Adrenal gland (tissue), 12 donors: ENCODE data around the gene EPHA3. TPM values are rescaled to one million over a fixed set of nuclear protein-coding genes. Genes with fewer than 3 reads are reported as not detected.

Experiments used
- DNase-seq, 7 donors: peaks; one replicate each; pipeline ENCODE4 v3.0.0-alpha.2; 2019 to 2020
- H3K27ac ChIP-seq, 5 donors: fragments of 200-600 bp; sonication (generic) in 4 of 5; 1 replicate in 3 of 5; 2 replicates in 2 of 5; pipeline versions ENCODE4 v1.5.1 to v1.8.0; 2016 to 2020; ENCODE audit warnings: mild to moderate bottlenecking in 1 of 5
- H3K27me3 ChIP-seq: fragments of 200-600 bp; 2 replicates; pipeline ENCODE4 v1.8.0; 2021
- H3K36me3 ChIP-seq, 2 donors: fragments of 200-600 bp; replicated peaks in 1 of 2; 1 replicate in 1 of 2; 2 replicates in 1 of 2; pipeline versions ENCODE4 v1.5.1 to v1.8.0; 2018 to 2022
- H3K4me1 ChIP-seq, 2 donors: fragments of 200-600 bp; replicated peaks in 1 of 2; 1 replicate in 1 of 2; 2 replicates in 1 of 2; pipeline versions ENCODE4 v1.5.1 to v1.8.0; 2018 to 2021
- H3K4me3 ChIP-seq, 4 donors: fragments of 200-600 bp; sonication (generic) in 3 of 4; one replicate each; pipeline ENCODE4 v1.5.1; 2016 to 2018
- H3K9me3 ChIP-seq, 3 donors: fragments of 200-600 bp; sonication (generic) in 1 of 3; replicated peaks in 1 of 3; 1 replicate in 2 of 3; 2 replicates in 1 of 3; pipeline versions ENCODE4 v1.5.1 to v1.8.0; 2016 to 2021
- POLR2A ChIP-seq, 2 donors: fragments of 450-650 bp; IDR thresholded peaks; one replicate each; pipeline ENCODE4 v1.6.1; 2017; ENCODE audit warnings: antibody characterized with exemption in 2 of 2, mild to moderate bottlenecking in 2 of 2, moderate library complexity in 1 of 2
- WGBS, 4 donors: extraction: QIAGEN DNeasy Blood & Tissue Kit in 2 of 4; methylation state at CpG; one replicate each; pipeline versions ENCODE4 v1.1.5 to v1.1.7; 2013 to 2017; 5-methylcytosine and 5-hydroxymethylcytosine counted together
- intact Hi-C, 2 donors: fragments of 100-400 bp; cut with DNase I; formaldehyde crosslinking; loops; one replicate each; pipeline versions ENCODE4 v1.14.1 to v1.15.0; 2022 to 2023
- polyA plus RNA-seq, 3 donors: library from polyadenylated mRNA; stranded (reverse); fragments of 200-250 nt in 2 of 3; fragments of 350-450 nt in 1 of 3; fragmentation: Illumina TruSeq in 1 of 3; extraction: RNeasy Lipid Tissue Mini Kit (QIAGEN cat#74804) in 1 of 3; gene quantifications; one replicate each; pipeline ENCODE4 v1.2.3, GENCODE V29; 2013 to 2014
- total RNA-seq, 9 donors: library from RNA; depleted of rRNA in 4 of 9; stranded (reverse); fragments of >200 nt in 4 of 9; fragments of 120-200 nt in 1 of 9; fragmentation: NEBNext Ultra II Directional in 1 of 9; extraction: Animal tissue kit (Norgen Biotek cat#: 25700) in 1 of 9; gene quantifications; one replicate each; pipeline versions ENCODE4 v1.1.0 to v1.2.4, GENCODE V29; 2013 to 2023
- TF ChIP-seq, protein P1 (sequence below), 6 experiments: fragments of 450-650 bp in 4 of 6; fragments of 200-600 bp in 2 of 6; sonication (generic) in 1 of 6; IDR thresholded peaks; 1 replicate in 5 of 6; 2 replicates in 1 of 6; pipeline versions ENCODE4 v1.5.1 to v1.8.0; 2016 to 2021; ENCODE audit warnings: antibody characterized with exemption in 6 of 6, mild to moderate bottlenecking in 2 of 6, moderate library complexity in 1 of 6
- donor health status: healthy with polysubstance abuse.
- donor health status: Bipolar disorder and iron deficiency.
- donor health status: DM: yes; HTN: yes; CAD: no.
- donor health status: DM: no; HTN: no; CAD: no.
- donor health status: DM: no; HTN: no; CAD: no.
- donor health status: DM: yes; HTN: yes; CAD: no.

The EPHA3 gene
- total and polyA plus RNA-seq, 12 donors = 0.17 to 5.1 (median 0.48) TPM

DNA sequence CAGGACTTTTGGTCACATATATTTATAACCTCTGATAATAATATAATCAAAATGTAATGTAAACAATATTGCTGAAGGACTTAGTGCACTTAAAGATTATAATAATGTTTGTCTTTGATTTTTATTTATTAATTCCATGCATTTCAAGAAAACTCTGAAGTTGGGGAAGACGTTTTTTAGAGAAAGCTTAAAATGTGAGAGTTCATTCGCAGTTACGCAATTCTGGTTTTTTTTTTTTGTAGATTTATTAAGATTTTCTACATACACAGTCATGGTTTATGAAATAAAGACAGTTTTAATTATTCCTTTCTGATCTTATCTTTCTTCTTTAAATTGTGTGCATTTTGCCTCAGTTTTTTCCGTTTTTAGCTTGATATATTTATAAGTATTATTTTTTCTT, 204.7 kb downstream of the EPHA3 start:
- Histone ChIP-seq H3K27me3 (no peaks in the 10 kb centered on the region), H3K36me3 (no peaks in the 10 kb centered on the region), H3K4me1 (no peaks in the 10 kb centered on the region), H3K27ac (no peak overlapping the region), H3K4me3 (no peak overlapping the region), H3K9me3 (no peaks in the 10 kb centered on the region)
- intact Hi-C loops = no loop called here
- TF ChIP-seq, protein P1, sequence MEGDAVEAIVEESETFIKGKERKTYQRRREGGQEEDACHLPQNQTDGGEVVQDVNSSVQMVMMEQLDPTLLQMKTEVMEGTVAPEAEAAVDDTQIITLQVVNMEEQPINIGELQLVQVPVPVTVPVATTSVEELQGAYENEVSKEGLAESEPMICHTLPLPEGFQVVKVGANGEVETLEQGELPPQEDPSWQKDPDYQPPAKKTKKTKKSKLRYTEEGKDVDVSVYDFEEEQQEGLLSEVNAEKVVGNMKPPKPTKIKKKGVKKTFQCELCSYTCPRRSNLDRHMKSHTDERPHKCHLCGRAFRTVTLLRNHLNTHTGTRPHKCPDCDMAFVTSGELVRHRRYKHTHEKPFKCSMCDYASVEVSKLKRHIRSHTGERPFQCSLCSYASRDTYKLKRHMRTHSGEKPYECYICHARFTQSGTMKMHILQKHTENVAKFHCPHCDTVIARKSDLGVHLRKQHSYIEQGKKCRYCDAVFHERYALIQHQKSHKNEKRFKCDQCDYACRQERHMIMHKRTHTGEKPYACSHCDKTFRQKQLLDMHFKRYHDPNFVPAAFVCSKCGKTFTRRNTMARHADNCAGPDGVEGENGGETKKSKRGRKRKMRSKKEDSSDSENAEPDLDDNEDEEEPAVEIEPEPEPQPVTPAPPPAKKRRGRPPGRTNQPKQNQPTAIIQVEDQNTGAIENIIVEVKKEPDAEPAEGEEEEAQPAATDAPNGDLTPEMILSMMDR (IDR thresholded peaks at IDR 0.05) = no peak
- no peak for TF ChIP-seq POLR2A (IDR thresholded peaks at IDR 0.05)
- no peak for DNase-seq
- WGBS, 4 donors = 76 to 85% (median 78%) methylated on average over 4 of the region's 4 CpGs

DNA sequence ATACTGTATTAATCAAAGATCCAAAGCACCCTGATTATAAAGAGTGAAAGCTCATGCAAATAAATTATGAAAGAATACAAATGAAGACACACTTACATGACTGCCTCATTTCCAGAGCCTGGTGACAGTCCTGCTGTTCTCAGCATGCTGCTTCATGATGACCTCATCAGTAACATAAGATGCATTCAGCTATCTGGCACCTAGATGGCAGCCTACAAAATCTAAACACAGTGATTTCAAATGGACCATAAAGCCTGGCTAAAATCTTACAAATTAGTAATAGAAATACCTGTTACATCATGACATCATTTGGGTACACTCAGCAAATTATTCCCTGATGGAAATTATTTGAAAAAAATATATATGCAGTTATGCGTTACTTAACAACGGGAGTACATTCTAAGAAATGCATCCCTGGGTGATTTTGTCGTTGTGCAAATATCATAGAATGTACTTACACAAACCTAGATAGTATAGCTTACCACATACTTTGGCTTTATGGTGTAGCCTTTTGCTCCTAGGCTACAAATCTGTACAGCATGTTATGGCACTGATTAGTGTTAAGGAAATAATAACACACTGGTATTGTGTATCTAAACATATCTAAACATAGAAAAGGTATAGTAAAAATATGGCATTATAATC, 207.2 kb downstream of the EPHA3 start:
- Histone ChIP-seq H3K9me3 (no peaks in the 10 kb centered on the region), H3K4me3 (no peak overlapping the region), H3K27me3 (no peaks in the 10 kb centered on the region), H3K36me3 (no peaks in the 10 kb centered on the region), H3K27ac (no peak overlapping the region), H3K4me1 (no peaks in the 10 kb centered on the region)
- 62 to 90% (median 68%) methylated on average over 3 of the region's 3 CpGs for WGBS, 4 donors
- intact Hi-C loops = no loop called here
- TF ChIP-seq, protein P1 (IDR thresholded peaks at IDR 0.05) = no peak
- TF ChIP-seq POLR2A (IDR thresholded peaks at IDR 0.05) = no peak
- peak in 1 of 7 donors; percentile 53 for DNase-seq

DNA sequence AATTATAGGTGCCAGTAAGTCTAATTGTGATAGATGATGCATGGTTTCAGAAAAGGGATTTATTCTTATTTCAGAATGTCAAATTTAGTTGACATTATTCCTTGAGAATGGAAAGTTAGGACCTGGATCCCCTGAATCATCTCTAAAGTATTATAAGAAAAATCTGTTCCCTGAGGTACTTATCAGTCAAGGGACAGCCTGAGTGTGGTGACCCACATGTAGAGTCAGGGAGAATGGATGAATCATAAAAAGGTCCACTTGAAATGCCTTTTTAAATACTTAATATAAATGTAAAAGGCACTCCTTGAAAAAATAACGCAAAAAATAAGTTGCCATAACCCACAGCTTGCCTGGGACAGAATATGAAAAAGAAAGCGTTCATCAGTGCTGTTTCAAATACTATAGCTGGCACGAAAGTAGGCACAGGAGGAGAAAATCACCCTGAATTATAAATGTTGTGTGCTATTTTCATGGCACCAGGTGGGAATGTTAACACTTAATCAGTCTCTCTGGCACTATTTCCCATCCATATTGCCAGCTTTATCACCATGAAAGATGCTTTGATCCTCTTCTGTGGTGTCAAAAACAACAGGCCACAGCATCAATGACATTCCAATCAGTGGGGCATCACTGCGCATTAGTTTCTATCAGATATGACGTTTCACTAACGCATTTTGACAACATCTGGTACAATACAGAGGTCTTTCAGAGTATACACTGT, 208.5 kb downstream of the EPHA3 start:
- Histone ChIP-seq H3K36me3 (no peaks in the 10 kb centered on the region), H3K4me3 (no peak overlapping the region), H3K27me3 (no peaks in the 10 kb centered on the region), H3K27ac (no peak overlapping the region), H3K9me3 (no peaks in the 10 kb centered on the region), H3K4me1 (no peaks in the 10 kb centered on the region)
- intact Hi-C loops = no loop called here
- no peak for DNase-seq
- TF ChIP-seq POLR2A (IDR thresholded peaks at IDR 0.05) = no peak
- TF ChIP-seq, protein P1 (IDR thresholded peaks at IDR 0.05) = no peak
- WGBS, 4 donors = 60 to 72% (median 63%) methylated on average over 6 of the region's 6 CpGs

DNA sequence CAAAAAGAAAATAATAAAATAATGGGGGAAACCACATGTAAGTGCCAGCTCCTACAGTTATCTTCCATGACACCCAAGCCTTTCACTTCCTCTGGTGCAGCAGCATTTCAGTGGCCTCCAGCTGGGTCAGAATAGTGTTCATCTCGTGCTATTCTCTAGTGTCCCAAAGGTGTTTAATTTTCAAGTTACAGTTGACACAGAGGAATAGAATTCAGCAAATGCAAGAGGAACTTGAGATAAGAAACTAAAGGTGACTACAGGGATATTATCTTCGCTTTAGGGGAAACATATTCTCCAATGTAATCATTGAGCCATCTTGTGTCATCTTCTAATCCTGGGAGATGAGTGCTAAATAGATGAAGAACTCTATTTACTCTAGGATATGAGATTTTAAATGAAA, 212.8 kb downstream of the EPHA3 start:
- Histone ChIP-seq H3K27me3 (no peaks in the 10 kb centered on the region), H3K4me1 (no peaks in the 10 kb centered on the region), H3K4me3 (no peak overlapping the region), H3K36me3 (no peaks in the 10 kb centered on the region), H3K27ac (no peak overlapping the region), H3K9me3 (no peaks in the 10 kb centered on the region)
- intact Hi-C loops = no loop called here
- TF ChIP-seq, protein P1 (IDR thresholded peaks at IDR 0.05) = no peak
- TF ChIP-seq POLR2A (IDR thresholded peaks at IDR 0.05) = no peak
- 55 to 69% (median 66%) methylated on average over 2 of the region's 2 CpGs for WGBS, 4 donors
- no peak for DNase-seq
